ENCODE results near the gene NSUN5.

GRCh38 chr7:73354196-73354595, 45.6 kb upstream of the NSUN5 start:
- TF ChIP-seq POLR2A (IDR thresholded peaks at IDR 0.05): no peak
- TF ChIP-seq, protein P1, sequence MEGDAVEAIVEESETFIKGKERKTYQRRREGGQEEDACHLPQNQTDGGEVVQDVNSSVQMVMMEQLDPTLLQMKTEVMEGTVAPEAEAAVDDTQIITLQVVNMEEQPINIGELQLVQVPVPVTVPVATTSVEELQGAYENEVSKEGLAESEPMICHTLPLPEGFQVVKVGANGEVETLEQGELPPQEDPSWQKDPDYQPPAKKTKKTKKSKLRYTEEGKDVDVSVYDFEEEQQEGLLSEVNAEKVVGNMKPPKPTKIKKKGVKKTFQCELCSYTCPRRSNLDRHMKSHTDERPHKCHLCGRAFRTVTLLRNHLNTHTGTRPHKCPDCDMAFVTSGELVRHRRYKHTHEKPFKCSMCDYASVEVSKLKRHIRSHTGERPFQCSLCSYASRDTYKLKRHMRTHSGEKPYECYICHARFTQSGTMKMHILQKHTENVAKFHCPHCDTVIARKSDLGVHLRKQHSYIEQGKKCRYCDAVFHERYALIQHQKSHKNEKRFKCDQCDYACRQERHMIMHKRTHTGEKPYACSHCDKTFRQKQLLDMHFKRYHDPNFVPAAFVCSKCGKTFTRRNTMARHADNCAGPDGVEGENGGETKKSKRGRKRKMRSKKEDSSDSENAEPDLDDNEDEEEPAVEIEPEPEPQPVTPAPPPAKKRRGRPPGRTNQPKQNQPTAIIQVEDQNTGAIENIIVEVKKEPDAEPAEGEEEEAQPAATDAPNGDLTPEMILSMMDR (IDR thresholded peaks at IDR 0.05): no peak

Data from tibial nerve (tissue), 3 donors.